Fibroblast of lung (primary cell): ENCODE measurements around the gene CCDC86.

Source experiments
- EZH2 ChIP-seq: IDR thresholded peaks from 2 replicates; pipeline ENCODE4 v1.5.1; 2012; ENCODE audit warnings: low read length, control low read depth, mild to moderate bottlenecking; ENCODE audit errors: missing control alignments
- TF ChIP-seq, protein P1 (sequence below), 2 donors: IDR thresholded peaks in 1 of 2; conservative IDR thresholded peaks in 1 of 2; 1 replicate in 1 of 2; 2 replicates in 1 of 2; pipeline ENCODE4 v1.5.1; 2011 to 2012; ENCODE audit warnings: low read length in 2 of 2, control low read depth in 1 of 2, inconsistent platforms in 1 of 2, low read depth in 1 of 2, mild to moderate bottlenecking in 1 of 2

DNA sequence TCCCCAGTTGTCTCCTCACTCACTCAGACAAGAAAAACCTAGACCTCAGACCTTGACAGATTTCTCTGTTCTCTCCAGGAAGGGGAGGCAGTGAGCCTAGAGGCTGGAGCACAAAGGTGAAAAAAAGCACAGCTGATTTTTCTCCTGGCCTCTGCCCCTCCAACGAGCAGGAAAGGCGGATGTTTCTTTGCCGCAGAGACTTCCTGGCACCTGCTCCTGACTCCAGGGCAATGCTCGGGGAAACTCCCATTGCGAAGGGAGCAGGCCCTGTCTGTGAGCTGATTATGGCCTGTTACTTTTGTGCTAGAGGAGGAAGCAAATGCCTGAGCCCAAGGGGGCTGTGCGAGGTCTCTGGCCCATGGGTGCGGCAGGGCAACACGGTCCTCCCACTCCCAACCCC lies 31.3 kb upstream of the CCDC86 start:
- TF ChIP-seq, protein P1, sequence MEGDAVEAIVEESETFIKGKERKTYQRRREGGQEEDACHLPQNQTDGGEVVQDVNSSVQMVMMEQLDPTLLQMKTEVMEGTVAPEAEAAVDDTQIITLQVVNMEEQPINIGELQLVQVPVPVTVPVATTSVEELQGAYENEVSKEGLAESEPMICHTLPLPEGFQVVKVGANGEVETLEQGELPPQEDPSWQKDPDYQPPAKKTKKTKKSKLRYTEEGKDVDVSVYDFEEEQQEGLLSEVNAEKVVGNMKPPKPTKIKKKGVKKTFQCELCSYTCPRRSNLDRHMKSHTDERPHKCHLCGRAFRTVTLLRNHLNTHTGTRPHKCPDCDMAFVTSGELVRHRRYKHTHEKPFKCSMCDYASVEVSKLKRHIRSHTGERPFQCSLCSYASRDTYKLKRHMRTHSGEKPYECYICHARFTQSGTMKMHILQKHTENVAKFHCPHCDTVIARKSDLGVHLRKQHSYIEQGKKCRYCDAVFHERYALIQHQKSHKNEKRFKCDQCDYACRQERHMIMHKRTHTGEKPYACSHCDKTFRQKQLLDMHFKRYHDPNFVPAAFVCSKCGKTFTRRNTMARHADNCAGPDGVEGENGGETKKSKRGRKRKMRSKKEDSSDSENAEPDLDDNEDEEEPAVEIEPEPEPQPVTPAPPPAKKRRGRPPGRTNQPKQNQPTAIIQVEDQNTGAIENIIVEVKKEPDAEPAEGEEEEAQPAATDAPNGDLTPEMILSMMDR (conservative IDR thresholded peaks at IDR 0.05 in 1 of 2, IDR thresholded peaks at IDR 0.05 in 1 of 2; ENCODE audit: low read depth in 1 of 2, low read length in 2 of 2), result no peak
- no peak for TF ChIP-seq EZH2
